Activated T-helper 17 cell treated with anti-CD3 and anti-CD28 coated beads, Interleukin-2, amount 50 U/mL, for 72 hours (primary cell): Measurements from ENCODE around the gene COQ9. TPM values are rescaled to one million over a fixed set of nuclear protein-coding genes. Genes with fewer than 3 reads are reported as not detected.
"Not testable (repeated sequence)": the region's sequence is repeated elsewhere in the genome, so short reads cannot be mapped to it uniquely, and the experiment has no call there.

Experiments used
- ATAC-seq: fragments of 150-1000 bp; cut with Tn5 transposase; replicated peaks from 2 replicates; pipeline ENCODE4 v1.10.0; 2021; ENCODE audit warnings: mild to moderate bottlenecking, moderate library complexity
- H3K27ac Mint-ChIP-seq: one replicate; pipeline ENCODE4 v1.8.0; 2022; ENCODE audit warnings: mixed read lengths
- H3K27me3 Mint-ChIP-seq: one replicate; pipeline ENCODE4 v1.8.0; 2022; ENCODE audit warnings: mixed read lengths
- H3K36me3 Mint-ChIP-seq: one replicate; pipeline ENCODE4 v1.8.0; 2022; ENCODE audit warnings: low read depth, mild to moderate bottlenecking, mixed read lengths
- H3K4me1 Mint-ChIP-seq: one replicate; pipeline ENCODE4 v1.8.0; 2022; ENCODE audit warnings: mixed read lengths
- H3K4me3 Mint-ChIP-seq: one replicate; pipeline ENCODE4 v1.8.0; 2022; ENCODE audit warnings: mild to moderate bottlenecking, mixed read lengths
- H3K9me3 Mint-ChIP-seq: one replicate; pipeline ENCODE4 v1.8.0; 2022; ENCODE audit warnings: mixed read lengths
- total RNA-seq, 2 donors: library from RNA; stranded (reverse); gene quantifications; one replicate each; pipeline ENCODE4 v1.2.3, GENCODE V29; 2022

The COQ9 gene
- total RNA-seq, 2 donors from 2014 or later: 28.2 to 36.4 TPM

DNA sequence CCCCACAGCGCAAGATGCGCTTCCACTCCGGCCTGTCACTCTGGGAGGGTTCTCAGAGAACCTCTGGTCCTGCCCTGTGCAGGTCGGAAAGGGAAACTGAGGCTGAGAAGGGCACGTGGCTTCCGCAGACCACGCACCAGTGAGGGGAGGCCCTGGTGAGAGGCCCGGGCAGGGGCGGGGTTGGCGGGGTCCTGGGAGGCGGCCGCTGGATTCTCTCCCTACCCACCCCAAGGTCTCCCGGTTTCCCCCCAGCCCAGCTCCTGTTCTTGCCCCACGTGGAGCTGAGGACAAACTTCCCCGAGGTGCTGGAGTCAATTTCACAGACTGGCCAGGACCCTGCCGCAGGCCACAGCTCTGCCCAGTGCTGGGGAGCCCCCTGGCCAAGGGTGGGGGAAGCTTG lies 31.2 kb upstream of the COQ9 start:
- no peak for ATAC-seq
- Mint-ChIP-seq H3K4me1 (peaks cover 5% of the 10 kb centered on the region), H3K4me3 (no peak overlapping the region), H3K9me3 (no peaks in the 10 kb centered on the region), H3K27me3 (no peaks in the 10 kb centered on the region), H3K27ac (no peak overlapping the region), H3K36me3 (no peaks in the 10 kb centered on the region)

DNA sequence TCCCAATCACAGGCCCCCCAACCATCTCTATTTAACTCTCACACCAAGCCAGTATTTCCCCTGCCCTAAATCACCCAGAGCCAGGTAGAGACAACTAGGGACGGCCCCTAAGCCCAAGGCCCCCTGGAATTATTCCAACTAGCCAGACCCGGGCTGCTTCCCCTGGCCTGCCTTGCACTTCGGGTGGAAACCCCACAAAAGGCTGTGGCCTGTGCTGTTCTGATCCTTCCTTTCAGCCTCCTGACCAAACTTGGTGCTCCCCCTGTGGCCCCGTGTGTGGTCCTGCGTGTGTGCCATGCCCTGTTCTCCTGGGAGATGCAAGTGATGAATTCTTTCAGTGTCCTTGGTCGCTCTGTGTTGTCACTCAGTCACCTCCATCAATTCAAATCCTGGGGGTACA lies 27.8 kb upstream of the COQ9 start:
- Mint-ChIP-seq H3K4me1 (peaks cover 5% of the 10 kb centered on the region), H3K36me3 (no peaks in the 10 kb centered on the region), H3K27me3 (no peaks in the 10 kb centered on the region), H3K27ac (peak overlapping the region; percentile 87), H3K4me3 (no peak overlapping the region), H3K9me3 (no peaks in the 10 kb centered on the region)
- no peak for ATAC-seq

DNA sequence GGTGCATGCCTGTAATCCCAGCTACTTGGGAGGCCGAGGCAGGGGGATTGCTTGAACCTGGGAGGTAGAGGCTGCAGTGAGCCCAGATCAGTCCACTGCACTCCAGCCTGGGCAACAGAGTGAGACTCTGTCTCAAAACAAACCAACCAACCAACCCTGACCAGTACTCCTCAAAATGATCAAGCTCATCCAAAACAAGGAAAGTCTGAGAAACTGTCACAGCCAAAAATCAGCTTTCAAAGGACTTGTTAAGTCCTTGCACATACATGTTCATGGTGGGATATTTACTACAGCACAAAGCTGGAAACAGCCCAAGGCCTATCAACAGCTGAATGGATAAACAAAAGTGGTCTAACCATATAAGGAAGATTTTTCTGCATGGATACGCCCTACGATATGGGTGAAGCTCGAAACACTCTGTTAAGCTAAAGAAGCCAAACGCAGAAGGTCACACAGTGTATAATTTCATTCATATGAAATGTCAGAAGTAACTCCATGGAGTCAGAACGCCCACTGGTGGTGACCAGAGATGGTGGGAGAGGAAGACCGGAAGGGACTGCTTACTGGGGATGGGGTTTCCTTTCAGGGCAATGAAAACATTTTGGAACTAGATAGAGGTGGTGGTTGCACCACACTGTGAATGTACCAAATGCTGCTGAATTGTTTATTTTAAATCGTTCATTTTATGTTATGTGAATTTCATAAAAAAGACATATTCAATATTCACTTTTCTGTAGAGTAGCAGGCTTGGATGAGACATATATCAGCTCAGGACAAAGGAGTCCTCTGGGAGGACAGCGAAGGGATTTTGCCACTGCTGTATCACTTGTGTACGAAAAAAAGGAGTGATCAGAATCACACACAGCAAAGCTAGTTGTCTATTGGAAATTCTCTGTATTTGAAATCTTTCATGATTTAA lies 25.0 kb upstream of the COQ9 start:
- H3K36me3 Mint-ChIP-seq: peaks cover 4% of the 10 kb centered on the region
- H3K27ac Mint-ChIP-seq: peak overlapping the region; percentile 23

DNA sequence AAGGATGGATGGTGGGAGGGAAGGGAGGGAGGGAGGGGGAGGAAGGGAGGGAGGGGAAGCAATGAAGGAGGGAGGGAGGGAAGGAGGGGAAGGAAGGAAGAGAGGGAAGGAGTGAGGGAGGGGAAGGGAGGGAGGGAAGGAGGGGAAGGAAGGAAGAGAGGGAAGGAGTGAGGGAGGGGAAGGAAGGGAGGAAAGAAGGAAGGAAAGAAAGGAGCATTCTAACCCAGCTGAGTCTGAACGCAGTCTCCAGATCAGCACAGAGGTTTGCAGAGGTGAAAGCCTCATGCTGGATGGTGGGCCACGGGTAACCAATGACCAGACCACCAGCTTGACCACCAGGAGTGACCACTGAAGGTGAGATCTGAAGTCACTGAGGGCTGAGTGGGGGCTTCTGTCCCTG lies 24.1 kb upstream of the COQ9 start:
- Mint-ChIP-seq H3K27me3 (no peaks in the 10 kb centered on the region), H3K4me3 (no peak overlapping the region), H3K4me1 (no peaks in the 10 kb centered on the region), H3K36me3 (peaks cover 12% of the 10 kb centered on the region), H3K27ac (no peak overlapping the region), H3K9me3 (no peaks in the 10 kb centered on the region)
- no peak for ATAC-seq

More for the DNA sequence above, 25.0 kb upstream of the COQ9 start:
- ATAC-seq: no peak
- Mint-ChIP-seq H3K4me1 (no peaks in the 10 kb centered on the region), H3K4me3 (no peak overlapping the region), H3K9me3 (no peaks in the 10 kb centered on the region), H3K27me3 (no peaks in the 10 kb centered on the region)

DNA sequence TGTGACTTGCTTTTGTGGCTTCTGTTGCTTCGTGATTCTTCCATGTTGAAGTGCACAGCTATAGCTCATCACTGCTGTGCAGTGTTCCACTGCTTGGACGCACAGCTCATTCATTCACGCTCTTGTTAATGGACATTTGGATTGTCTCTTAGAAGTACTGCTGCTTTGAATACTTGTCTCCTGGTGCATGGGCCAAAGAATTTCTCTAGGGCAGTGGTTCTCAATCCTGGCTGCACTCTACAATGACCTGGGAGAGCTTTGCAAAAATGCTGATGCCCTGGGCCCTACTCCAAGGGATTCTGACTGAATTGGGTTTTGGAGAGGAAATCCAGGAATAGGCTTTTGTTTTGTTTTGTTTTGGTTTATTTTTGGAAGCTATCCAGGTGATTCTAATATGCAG lies 22.7 kb upstream of the COQ9 start:
- Mint-ChIP-seq H3K27me3 (no peaks in the 10 kb centered on the region), H3K4me3 (no peak overlapping the region), H3K4me1 (no peaks in the 10 kb centered on the region), H3K9me3 (no peaks in the 10 kb centered on the region), H3K27ac (no peak overlapping the region), H3K36me3 (peaks cover 27% of the 10 kb centered on the region)
- no peak for ATAC-seq

DNA sequence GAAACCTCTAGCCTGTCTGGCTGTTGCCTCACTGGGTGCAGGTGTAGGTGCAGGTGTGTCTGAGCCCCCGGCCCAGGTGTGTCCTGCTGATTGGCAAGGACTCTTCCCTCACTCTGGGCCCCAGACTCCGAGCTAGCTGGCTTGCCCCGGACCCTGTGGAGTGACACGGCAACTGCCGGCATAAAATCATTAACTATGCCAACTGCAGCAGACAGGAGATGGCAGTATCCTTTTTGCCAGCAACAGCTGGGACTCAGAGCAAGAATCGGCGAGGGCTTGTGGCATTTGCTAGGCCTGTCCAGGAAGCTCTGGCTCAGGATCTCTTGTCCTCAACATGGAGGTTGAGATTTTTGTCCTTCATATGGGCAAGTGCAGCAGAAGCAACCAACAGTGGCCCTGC lies 20.9 kb upstream of the COQ9 start:
- ATAC-seq: no peak
- Mint-ChIP-seq H3K27me3 (no peaks in the 10 kb centered on the region), H3K9me3 (no peaks in the 10 kb centered on the region), H3K4me3 (no peak overlapping the region), H3K27ac (no peak overlapping the region), H3K4me1 (no peaks in the 10 kb centered on the region), H3K36me3 (peaks cover 45% of the 10 kb centered on the region)

DNA sequence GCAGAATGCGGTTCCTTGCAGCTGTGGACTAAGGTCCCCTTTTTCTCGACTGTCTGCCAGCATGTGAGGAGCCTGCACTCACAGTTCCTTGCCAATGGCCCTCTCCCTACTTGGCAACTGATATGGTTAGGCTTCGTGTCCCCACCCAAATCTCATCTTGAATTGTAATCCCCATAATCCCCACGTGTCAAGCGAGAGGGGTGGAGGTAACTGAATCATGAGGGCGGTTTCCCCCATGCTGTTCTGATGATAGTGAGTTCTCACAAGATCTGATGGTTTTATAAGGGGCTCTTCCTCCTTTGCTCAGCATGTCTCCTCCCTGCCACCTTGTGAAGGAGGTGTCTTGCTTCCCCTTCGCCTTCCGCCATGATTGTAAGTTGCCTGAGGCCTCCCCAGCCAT lies 20.0 kb upstream of the COQ9 start:
- Mint-ChIP-seq H3K27ac (peak overlapping the region; percentile 79), H3K4me1 (no peaks in the 10 kb centered on the region), H3K27me3 (no peaks in the 10 kb centered on the region), H3K9me3 (no peaks in the 10 kb centered on the region), H3K4me3 (no peak overlapping the region), H3K36me3 (peaks cover 54% of the 10 kb centered on the region)
- ATAC-seq: no peak

DNA sequence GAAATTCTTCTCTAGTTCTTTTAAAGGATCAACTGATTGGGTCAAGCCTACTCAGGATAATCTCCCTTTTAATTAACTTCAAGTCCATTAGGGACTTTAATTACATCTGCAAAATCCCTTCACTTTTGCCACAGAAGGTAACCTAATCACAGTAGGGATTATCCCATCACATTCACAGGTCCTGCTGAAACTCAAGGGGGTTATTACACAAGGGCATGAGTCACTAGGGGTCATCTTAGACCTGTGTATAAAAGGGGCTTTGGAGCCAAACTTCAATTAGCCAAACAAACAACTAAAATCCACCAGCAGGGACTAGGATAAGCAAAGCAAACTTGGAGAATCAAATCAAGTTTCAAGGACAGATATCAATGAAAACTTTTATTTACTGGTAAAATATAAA lies 19.5 kb upstream of the COQ9 start:
- no peak for ATAC-seq
- no peaks in the 10 kb centered on the region for H3K4me1 Mint-ChIP-seq
- peaks cover 59% of the 10 kb centered on the region for H3K36me3 Mint-ChIP-seq
- H3K27ac Mint-ChIP-seq: peak overlapping the region; percentile 79
- no peaks in the 10 kb centered on the region for H3K9me3 Mint-ChIP-seq
- no peaks in the 10 kb centered on the region for H3K27me3 Mint-ChIP-seq
- no peak overlapping the region for H3K4me3 Mint-ChIP-seq

DNA sequence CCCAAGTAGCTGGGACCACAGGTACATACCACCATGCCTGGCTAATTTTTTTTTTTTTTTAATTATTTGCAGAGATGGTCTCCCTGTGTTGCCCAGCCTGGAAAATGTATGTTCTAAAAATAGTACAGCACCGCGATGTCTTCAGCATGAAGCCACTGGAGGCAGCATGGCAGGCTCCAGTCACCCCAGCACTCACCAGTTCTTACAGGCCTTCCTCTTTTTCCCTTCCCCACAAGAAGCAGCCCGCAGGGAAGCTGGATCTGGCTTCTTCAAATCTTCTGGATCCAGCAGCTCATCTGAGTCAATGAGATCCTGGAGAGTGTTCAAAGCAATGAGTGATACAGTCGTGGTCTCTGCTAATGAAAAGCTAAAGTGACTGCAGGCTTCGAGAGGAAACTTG lies 16.3 kb upstream of the COQ9 start:
- H3K27me3 Mint-ChIP-seq: no peaks in the 10 kb centered on the region
- H3K27ac Mint-ChIP-seq: no peak overlapping the region
- H3K9me3 Mint-ChIP-seq: no peaks in the 10 kb centered on the region
- no peaks in the 10 kb centered on the region for H3K4me1 Mint-ChIP-seq
- no peak for ATAC-seq
- no peak overlapping the region for H3K4me3 Mint-ChIP-seq
- H3K36me3 Mint-ChIP-seq: peaks cover 90% of the 10 kb centered on the region

DNA sequence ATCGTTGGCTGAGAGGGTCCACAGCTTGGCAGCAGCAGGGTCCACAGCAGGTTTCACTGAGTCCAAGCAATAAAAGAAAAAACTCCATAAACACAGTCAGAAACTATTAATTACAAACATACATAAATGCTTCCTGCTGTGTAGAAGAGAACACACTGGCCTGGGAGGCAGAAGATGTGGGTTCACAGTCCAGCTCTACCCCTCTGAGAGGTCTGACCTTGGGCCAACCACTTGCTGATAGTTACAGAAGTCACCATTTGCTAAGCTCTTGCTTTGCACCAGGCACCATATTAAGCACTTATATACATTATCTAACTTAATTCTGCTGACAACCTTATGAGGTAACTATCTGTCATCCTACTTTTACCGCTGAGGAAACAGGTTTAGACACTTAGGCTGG lies 14.8 kb upstream of the COQ9 start:
- Mint-ChIP-seq H3K4me1 (no peaks in the 10 kb centered on the region), H3K9me3 (no peaks in the 10 kb centered on the region), H3K36me3 (peaks cover 98% of the 10 kb centered on the region), H3K27ac (no peak overlapping the region), H3K27me3 (no peaks in the 10 kb centered on the region), H3K4me3 (no peak overlapping the region)
- no peak for ATAC-seq

DNA sequence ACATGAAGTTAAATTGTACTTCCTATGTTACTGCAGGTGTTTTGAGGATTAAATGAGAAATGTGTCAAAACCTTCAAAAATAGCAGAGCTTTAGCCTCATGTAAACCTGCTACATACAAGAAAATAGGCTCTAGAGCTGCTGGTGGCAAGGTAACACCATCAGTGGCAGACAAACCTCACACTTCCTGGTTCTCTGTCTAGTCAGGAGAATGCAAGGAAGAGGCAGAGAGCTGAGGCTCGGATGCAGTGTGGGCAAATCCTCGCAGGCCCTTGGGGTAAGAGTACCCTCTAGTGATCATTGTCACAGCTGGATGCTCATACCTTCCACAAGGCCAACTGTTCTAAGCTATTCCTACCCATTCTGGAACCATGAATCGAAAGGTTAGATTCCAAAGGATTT lies 14.3 kb upstream of the COQ9 start:
- ATAC-seq: no peak
- Mint-ChIP-seq H3K4me3 (no peak overlapping the region), H3K4me1 (no peaks in the 10 kb centered on the region), H3K9me3 (no peaks in the 10 kb centered on the region), H3K36me3 (peaks cover 98% of the 10 kb centered on the region), H3K27me3 (no peaks in the 10 kb centered on the region), H3K27ac (no peak overlapping the region)

DNA sequence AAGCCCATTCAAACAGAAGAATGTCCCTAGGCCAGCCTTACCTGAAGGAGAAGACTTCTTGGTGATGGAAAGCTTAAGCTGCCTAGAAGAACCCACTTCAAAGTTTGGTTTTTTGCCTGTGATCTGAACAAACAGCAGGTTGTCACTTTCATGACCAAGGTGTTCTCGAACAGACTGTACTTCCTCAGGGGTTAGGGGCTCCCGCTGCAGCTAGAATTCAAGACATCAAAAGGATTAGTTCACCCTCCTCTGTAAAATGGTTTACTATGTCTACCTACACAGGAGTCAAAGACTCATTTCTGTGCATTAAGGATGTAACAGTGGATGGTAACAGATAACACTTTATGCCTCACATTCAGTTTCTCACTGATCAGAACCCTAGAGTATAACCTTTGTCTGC lies 13.3 kb upstream of the COQ9 start:
- H3K27me3 Mint-ChIP-seq: no peaks in the 10 kb centered on the region
- H3K9me3 Mint-ChIP-seq: no peaks in the 10 kb centered on the region
- no peaks in the 10 kb centered on the region for H3K4me1 Mint-ChIP-seq
- no peak overlapping the region for H3K4me3 Mint-ChIP-seq
- H3K36me3 Mint-ChIP-seq: peaks cover 98% of the 10 kb centered on the region
- ATAC-seq: no peak
- no peak overlapping the region for H3K27ac Mint-ChIP-seq

DNA sequence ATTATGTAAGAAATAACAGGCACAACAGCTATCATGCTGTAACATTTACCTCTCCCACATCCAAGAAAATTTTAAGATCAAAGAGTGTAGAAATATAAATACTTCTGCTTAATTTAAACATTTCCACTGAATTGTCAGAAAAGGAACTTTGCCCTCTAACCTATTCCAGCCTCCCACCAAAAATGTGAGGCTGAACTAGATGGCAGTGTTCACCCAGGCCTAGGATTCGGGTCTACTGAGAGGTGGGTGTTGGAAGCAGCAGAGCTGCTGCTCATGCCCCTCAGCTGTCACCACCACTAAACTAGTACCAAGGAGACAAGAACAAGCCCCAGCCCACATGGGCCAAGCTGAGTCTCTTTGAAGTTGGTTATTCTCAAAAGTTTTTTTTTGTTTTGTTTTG lies 11.4 kb upstream of the COQ9 start:
- Mint-ChIP-seq H3K4me1 (no peaks in the 10 kb centered on the region), H3K4me3 (no peak overlapping the region), H3K9me3 (no peaks in the 10 kb centered on the region), H3K36me3 (peaks cover 98% of the 10 kb centered on the region), H3K27me3 (no peaks in the 10 kb centered on the region), H3K27ac (no peak overlapping the region)
- ATAC-seq: no peak

DNA sequence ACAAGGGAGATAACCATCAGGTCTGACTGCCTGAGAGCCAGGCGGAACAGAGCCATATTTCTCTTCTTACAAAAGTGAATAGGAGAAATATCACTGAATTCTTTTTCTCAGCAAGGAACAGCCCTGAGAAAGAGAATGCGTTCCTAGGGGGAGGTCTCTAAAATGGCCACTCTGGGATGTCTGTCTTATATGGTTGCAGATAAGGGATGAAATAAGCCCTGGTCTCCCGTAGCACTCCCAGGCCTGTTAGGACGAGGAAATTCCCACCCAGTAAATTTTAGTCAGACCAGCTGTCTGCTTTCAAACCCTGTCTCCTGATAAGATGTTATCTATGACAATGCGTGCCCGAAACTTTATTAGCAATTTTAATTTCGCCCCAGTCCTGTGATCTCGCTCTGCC lies 7.3 kb upstream of the COQ9 start:
- H3K27me3 Mint-ChIP-seq, H3K9me3 Mint-ChIP-seq, H3K4me3 Mint-ChIP-seq, ATAC-seq, H3K27ac Mint-ChIP-seq, H3K4me1 Mint-ChIP-seq: not testable (repeated sequence)
- peaks cover 66% of the 10 kb centered on the region for H3K36me3 Mint-ChIP-seq

DNA sequence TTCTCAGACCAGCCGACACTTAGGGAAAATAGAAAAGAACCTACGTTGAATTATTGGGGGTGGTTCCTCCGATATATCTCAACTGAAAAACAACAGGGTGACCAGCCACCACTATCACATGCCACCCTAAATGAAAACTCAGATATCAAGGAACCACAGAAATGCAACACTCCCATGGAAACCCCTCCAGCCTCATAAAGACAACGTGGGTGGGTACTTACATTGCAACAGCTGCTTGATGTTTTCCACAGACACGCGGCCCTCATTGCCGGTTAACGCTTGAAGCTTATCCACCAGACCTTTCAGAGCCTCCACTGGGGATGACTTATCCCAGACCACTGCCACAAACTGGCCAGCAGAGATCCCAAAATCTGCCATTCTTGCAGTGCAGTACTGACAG lies 6.7 kb upstream of the COQ9 start:
- not testable (repeated sequence) for H3K9me3 Mint-ChIP-seq, H3K4me3 Mint-ChIP-seq, H3K4me1 Mint-ChIP-seq, H3K27me3 Mint-ChIP-seq, H3K27ac Mint-ChIP-seq, ATAC-seq
- peaks cover 60% of the 10 kb centered on the region for H3K36me3 Mint-ChIP-seq
